ENCODE data around the gene ZFHX3.

Gene ZFHX3

DNA sequence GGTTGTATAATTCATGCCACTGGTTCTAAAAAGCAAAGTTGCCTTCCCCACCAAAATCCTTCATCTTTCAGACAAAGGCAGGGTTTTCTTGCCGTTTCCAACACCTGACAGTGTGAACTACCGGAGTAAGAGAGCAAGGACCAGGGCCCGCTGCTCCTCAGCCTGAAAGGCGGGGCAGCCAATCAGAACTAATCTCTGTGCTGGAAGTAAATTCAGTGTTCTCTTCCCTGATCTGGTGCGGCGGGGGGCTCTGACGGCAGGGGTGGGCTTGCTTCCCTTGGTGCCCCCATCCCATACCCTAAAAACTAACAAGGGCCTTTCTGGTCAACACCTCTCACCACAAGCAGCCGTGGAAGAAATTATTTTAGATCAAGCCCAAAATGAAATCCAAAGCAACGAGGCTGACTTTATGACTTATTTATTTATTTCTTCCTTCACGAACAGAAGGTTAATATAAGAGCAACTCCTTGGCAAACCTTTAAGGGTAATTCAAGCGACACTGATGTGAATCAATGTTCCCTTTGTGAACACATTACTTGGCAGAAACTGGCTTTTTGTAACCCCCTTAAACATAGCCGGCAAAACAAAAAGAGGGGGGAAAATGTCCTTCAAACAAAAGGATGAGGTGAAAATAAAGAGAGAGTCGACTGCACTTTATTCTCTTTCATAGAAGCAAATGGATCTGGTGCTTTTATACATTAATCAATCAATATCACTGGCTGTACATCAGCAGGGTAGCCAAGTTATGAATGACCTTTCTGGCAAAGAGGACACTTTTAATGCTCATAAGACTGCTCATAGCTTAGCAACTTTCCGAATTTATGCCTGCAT lies 189.9 kb downstream of the ZFHX3 start:
- in situ Hi-C loops (cut with HindIII; ENCODE audit: low sequenced_read_pairs), result no loop called here

GRCh38 chr16:72856797-72857196 lies 191.1 kb downstream of the ZFHX3 start:
- in situ Hi-C loops (cut with HindIII; ENCODE audit: low sequenced_read_pairs), result no loop called here

DNA sequence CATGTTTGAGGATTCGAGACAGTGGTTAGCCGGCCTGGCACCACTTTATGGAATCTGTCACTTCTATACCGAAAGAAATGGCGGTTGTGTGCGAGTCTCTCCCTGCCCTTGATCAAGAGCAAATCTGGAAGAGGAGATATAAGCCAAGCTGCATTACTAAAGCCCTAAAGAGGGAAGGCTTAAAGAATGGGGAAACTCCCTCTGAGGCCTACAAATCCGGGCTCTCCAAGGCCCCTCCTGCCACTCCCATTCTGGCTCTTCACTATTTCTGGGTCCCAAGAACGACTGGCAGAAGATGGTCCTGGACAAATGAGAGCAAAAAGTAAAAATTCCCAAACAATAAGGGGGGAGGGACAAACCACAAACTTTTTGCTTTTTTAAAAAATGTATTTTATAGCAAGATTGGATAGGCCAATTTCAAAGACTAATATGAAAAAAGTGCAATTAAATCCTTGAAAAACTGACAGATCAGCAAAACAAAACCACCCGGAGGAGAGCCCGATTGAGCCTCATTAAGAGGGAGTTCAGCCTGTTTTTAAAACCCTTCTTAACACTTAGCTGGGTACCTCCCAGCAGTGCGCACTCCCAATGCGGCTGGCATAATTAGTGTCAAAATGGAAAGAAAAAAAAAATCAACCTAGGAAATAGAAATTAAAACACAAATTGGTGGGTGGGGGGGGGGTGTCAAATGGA lies 193.5 kb downstream of the ZFHX3 start:
- in situ Hi-C loops (cut with HindIII; ENCODE audit: low sequenced_read_pairs), result no loop called here

DNA sequence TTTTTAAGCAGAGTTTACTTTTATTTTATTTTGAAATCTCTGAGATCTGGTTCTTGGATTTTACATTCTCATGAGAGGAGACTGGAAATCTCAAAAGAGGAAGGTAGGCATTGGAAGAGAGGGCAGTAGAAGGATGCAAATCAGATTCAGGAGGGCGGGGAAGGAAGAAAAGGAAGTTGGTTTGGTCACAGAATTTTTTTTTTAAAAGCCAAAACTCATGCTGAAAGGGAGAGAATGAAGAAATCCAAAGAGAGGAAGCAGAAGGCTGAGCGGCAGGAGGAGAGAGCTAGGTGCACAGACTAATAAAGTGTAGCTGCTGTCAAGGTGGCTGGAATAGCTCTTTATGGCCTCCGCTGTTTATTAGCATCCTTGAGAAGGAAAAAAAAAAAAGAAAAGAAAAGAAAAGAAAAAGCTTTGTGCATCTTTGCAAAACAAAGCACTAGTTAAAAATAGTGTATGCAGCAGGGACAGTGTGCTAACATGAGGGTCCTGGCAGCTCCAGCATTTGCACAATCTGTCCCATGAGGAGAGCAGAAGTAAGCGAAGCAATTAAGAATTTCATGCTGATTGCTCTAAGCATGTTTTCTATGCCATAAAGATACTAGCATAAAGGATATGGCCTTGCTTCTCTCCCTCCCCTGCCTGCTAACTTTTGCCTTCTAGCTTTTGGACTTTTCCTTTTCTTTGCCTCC lies 194.2 kb downstream of the ZFHX3 start:
- in situ Hi-C loops (cut with HindIII; ENCODE audit: low sequenced_read_pairs), result no loop called here

DNA sequence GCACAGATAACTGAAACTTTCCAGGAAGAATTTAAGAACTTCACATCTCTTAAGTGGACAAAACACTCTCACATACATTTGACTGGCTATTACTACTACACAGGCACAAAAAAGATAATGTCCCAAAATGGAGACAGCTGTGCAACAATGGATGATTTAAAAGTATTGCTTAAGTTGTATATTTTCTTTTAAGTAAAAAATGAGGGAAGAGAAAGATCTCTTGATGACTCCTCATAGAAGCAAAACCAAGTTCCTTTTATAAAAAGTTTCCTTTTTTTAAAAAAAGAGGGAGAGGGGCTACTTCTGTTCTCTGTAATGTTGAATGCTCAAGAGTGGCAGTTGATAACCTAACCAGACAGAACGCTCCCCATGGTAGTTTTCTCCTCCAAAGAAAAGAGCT lies 195.5 kb downstream of the ZFHX3 start:
- in situ Hi-C loops (cut with HindIII; ENCODE audit: low sequenced_read_pairs), result no loop called here

DNA sequence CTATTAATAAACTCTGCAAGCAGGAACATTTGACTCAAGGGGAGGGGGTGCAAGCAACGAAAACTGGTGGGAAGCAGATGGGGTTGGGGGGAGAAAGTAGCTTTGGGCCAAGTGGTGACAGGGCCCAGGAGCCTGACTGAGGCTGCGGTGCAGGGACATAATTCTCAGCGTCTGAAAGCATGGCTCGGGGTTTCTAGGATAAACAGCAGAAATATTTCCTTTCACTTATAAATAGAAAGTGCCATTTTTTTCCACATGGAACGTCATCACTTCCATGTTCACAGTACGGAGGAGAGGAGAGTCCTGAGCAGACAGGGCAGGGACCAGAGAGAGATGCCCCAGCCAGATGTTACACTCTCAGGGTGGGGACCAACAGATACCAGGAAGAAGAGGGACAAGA lies 197.1 kb downstream of the ZFHX3 start:
- in situ Hi-C loops (cut with HindIII; ENCODE audit: low sequenced_read_pairs), result no loop called here

DNA sequence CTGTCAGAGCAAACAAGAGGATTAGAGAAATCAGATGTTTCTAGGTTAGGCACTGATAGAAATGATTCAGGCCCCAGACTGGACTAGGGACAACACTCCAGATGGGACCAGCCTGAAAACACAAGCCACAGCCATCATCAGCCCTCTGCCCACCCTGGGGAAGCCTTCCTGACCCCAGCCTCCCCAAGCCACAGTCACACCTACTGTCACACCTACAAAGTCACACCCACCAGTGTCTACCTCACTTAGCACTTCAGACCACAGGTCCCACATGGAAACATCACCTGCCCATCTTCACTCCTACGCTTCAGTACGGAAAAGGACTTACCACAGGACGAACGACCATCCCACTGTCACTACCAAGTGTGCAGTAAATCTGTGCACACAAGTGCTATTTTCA lies 197.9 kb downstream of the ZFHX3 start:
- in situ Hi-C loops (cut with HindIII; ENCODE audit: low sequenced_read_pairs), result no loop called here

- in situ Hi-C loops (cut with HindIII; ENCODE audit: low sequenced_read_pairs), result no loop called here
Measured at GRCh38 chr16:72848759-72849664, 198.9 kb downstream of the ZFHX3 start.

GRCh38 chr16:72848028-72848400 lies 199.9 kb downstream of the ZFHX3 start:
- in situ Hi-C loops (cut with HindIII; ENCODE audit: low sequenced_read_pairs), result no loop called here

DNA sequence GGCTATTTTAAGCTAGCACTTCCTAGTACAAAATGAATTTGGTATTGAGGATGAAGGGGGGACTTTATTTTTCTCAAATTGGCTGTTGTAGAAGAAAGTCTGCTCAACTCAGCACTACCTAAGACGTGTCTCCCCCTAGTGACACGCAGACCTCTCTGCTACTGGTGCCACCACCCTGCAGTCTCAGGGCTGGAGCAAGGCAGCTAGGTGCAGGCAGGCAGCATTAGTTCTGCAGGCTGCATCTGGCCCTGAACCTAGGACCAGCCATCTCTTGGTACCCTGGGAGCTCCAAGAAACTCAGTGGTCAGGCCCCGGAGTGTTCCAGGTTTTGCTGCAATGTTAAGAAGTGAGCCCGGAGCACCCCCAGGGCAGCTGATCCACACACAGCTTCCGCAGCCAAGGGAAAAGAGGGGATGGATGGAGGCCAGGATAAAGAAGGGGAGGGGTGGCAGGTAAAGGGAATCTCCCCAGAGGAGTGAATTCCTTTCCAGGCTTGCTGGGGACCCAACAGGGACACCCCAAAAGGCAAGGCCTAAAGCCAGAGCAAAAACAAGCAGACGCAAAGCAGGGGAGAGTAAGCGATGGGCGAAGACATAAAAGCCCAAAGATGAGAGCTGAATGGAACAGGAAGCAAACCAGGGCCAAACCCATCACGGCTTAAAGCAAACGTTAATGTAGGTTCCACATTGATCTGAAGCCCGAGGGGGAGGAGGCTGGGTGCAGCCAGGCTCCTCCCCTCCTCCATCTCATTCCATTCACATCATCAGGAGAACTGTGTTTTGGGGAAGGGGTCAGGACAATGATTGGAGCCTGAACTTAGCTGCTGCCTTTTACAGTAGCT lies 200.5 kb downstream of the ZFHX3 start:
- in situ Hi-C loops (cut with HindIII; ENCODE audit: low sequenced_read_pairs), result no loop called here

DNA sequence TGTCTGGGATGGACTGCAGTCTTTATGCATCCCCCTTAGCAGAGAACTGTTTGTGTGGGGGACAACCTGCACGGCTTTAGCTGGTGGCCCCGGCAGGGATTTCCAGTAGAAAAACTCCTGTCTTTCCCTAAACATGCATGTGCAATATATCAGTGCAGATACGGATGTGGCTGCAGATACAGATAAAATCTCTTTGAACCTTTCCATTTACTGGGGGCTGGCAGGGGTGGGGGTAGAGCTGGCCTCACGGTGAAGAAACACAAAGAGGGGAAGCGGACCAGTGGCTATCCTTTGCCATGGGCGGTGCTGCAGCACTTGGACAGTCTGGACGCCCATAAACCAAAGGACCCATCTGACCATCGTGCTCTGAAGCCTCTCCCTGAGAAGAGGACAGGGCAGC lies 201.3 kb downstream of the ZFHX3 start:
- in situ Hi-C loops (cut with HindIII; ENCODE audit: low sequenced_read_pairs), result no loop called here

DNA sequence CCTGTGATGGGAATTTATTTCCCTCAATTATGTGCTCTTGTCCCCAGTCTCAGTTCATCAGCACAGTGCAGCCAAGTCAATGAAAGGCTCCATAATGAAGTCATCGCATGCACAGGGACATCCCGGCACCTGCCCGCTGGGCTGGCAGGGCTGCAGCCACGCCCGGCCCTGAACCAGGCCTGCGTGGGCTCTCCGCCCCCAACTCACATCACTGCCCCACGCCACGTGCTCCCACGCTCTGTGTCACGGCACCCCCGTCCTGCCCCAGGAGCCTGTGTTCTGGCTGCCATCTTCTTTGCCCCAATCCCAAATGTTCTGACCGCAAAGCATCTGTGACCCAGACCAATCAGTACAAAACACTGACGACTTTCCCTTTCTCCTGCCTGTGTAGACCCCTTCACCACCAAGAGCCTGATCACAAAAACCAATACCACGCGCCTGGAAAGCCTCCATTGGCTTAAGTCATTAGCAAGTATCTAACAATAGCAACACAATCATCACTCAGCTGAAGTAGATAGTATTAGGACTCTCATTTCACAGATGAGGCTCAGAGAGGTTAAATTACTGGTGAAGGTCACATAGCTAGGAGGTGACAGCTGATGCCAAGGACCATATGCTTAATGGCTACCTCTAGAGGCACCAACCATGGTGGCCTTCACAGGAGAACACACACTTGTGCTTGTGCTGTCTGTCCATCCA lies 202.5 kb downstream of the ZFHX3 start:
- in situ Hi-C loops (cut with HindIII; ENCODE audit: low sequenced_read_pairs), result no loop called here

DNA sequence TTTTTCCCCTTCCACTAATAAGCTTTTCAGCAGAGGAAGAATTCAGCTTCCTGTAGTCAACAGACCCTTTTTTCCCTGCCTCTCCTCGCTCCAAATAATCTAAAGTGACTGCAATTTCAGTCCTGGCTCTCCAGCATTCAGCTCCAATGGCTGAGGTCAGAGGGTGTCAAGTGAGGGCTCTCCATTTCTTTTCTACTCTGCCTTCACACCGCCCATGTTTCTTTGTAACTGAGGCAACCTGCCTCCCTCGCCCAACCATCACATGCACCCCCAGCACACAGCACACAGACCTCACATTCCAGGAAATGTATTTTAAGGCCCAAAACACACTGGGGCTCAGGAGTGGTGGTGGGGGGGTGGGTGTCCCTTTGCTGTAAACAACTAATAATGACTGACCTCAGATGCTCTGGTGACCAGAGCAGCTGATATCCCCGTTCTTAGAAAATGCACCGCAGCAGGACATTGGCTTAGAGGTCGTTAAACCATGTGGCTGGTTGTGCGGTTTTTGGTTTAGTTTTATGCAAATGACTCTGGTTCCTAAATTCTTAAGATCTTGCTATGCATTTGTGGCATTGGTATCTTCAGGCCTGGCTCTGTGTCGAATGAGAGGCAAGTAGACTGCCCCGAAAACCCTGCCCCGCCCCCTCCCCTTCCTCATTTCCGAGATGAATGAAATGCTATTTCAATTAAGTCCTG lies 203.6 kb downstream of the ZFHX3 start:
- in situ Hi-C loops (cut with HindIII; ENCODE audit: low sequenced_read_pairs), result no loop called here

- in situ Hi-C loops (cut with HindIII; ENCODE audit: low sequenced_read_pairs), result no loop called here
Measured at GRCh38 chr16:72841506-72841905, 206.4 kb downstream of the ZFHX3 start.

DNA sequence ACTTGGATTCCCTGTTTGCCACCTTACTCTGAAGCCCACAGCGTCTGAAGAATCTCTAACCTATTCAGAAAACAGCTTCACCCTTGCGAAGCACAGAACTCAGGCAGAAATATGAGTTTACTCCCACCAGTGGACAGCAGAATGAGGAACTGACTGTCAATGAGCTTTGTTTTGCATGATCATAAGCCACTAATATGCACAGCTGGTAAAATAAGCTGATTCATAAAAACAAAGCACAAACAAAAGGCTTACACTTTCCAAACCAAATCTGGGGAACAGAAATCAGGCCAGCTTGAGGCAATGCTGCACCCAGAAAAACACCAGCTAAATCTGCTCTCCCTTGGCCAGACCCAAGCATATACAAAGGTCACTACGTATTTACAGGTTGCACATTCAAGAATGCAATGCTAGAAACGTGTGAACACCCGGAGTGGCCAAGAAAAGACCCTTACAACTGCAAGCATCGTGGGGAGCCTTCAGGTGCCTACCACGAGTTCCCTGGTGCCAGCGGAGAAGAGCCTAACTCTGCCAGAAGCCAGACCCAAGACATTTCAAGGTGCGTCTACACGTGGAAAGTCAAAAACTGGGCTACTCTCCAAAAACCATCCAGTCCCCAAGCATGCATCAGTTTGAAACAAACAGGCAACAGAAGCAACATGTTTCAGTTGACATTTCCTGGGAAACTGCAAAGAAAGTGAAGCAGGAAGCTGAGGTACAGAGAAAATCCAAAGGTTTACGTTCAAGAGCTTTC lies 207.1 kb downstream of the ZFHX3 start:
- in situ Hi-C loops (cut with HindIII; ENCODE audit: low sequenced_read_pairs), result no loop called here

DNA sequence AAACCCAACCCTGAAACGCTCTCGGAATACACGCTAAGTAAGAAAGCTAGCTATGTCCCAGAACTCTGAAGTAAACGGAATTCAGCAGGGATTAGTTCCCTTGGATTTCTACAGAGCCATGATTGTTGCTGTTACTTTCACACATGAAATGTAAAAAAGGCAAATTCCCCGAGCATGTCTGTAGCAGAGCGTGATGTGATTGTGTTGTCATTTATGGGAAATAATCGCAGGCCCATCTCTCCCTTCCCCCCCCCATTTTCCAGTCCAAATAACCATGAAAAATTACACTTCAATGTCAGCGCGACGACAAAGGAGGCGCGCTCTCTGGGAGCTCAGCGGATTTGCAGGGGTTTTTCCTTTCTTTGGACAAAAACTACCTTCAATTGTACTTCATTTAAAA lies 209.0 kb downstream of the ZFHX3 start:
- in situ Hi-C loops (cut with HindIII; ENCODE audit: low sequenced_read_pairs), result no loop called here

DNA sequence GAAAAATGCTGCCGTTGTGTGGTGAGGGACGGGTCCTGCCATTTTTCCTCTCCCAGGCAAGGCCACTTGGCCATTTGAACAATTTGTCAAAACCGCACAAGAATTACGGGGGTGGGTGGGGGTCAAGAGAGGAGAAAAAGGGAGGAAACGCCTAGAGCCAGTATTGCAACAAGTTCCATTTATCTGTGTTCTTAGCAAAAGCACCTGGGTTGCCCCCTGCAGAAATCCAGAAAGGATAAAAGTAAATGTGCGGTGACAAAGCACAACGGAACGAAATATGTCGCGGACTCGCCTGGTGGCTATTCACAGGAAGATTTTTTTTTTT lies 209.4 kb downstream of the ZFHX3 start:
- in situ Hi-C loops (cut with HindIII; ENCODE audit: low sequenced_read_pairs), result no loop called here

GRCh38 chr16:72837846-72838585 lies 209.9 kb downstream of the ZFHX3 start:
- in situ Hi-C loops (cut with HindIII; ENCODE audit: low sequenced_read_pairs), result no loop called here
